Aorta (tissue), 5 donors: Measurements from ENCODE around the gene CLCA1. TPM values are rescaled to one million over a fixed set of nuclear protein-coding genes. Genes with fewer than 3 reads are reported as not detected.

ENCODE experiments used
- ATAC-seq: fragments of 200-7000 bp; cut with Tn5 transposase; one replicate; pipeline ENCODE4 v1.9.1; 2022; ENCODE audit warnings: moderate library complexity; ENCODE audit not compliant: low FRiP score
- DNase-seq, 2 donors: peaks; one replicate each; pipeline ENCODE4 v3.0.0-alpha.2; 2020
- H3K27ac ChIP-seq, 2 donors: one replicate each; pipeline ENCODE4 v1.5.1; 2013; ENCODE audit warnings: low read length in 2 of 2, mild to moderate bottlenecking in 2 of 2, moderate library complexity in 2 of 2, control low read depth in 1 of 2, inconsistent platforms in 1 of 2, low read depth in 1 of 2
- H3K27me3 ChIP-seq, 2 donors: one replicate each; pipeline ENCODE4 v1.6.1; 2013; ENCODE audit warnings: control low read depth in 1 of 2, low read length in 1 of 2, mild to moderate bottlenecking in 1 of 2, moderate library complexity in 1 of 2; ENCODE audit not compliant: insufficient read depth in 2 of 2, control insufficient read depth in 1 of 2
- H3K36me3 ChIP-seq, 2 donors: one replicate each; pipeline ENCODE4 v1.6.1; 2013; ENCODE audit warnings: control low read depth in 1 of 2, low read length in 1 of 2, mild to moderate bottlenecking in 1 of 2; ENCODE audit not compliant: insufficient read depth in 2 of 2, control insufficient read depth in 1 of 2
- H3K4me1 ChIP-seq, 2 donors: one replicate each; pipeline ENCODE4 v1.6.1; 2013; ENCODE audit warnings: low read length in 2 of 2, control low read depth in 1 of 2, mild to moderate bottlenecking in 1 of 2, moderate library complexity in 1 of 2; ENCODE audit not compliant: insufficient read depth in 2 of 2, control insufficient read depth in 1 of 2
- H3K4me3 ChIP-seq, 2 donors: one replicate each; pipeline ENCODE4 v1.5.1; 2013; ENCODE audit warnings: low read length in 2 of 2, control low read depth in 1 of 2, mild to moderate bottlenecking in 1 of 2
- H3K9me3 ChIP-seq: one replicate; pipeline ENCODE4 v1.6.1; 2013; ENCODE audit warnings: mild to moderate bottlenecking, low read length; ENCODE audit not compliant: control insufficient read depth
- WGBS, 2 donors: extraction: QIAGEN DNeasy Blood & Tissue Kit; methylation state at CpG; one replicate each; pipeline ENCODE4 v1.1.7; 2013; 5-methylcytosine and 5-hydroxymethylcytosine counted together
- intact Hi-C, 2 donors: fragments of 100-400 bp; cut with DNase I; formaldehyde crosslinking; loops; one replicate each; pipeline versions ENCODE4 v1.14.2 to v1.15.0; 2022
- polyA plus RNA-seq, 2 donors: library from polyadenylated mRNA; stranded (reverse); fragments of 200-250 nt; gene quantifications; one replicate each; pipeline ENCODE4 v1.2.3, GENCODE V29; 2013
- total RNA-seq, 2 donors: library from RNA; stranded (reverse); fragmentation: NEBNext Ultra II Directional; extraction: Animal tissue kit (Norgen Biotek cat#: 25700); gene quantifications; one replicate each; pipeline ENCODE4 v1.2.1, GENCODE V29; 2021
- donor health status: healthy with polysubstance abuse.
- donor health status: Bipolar disorder and iron deficiency.
- donor health status: DM: no; HTN: no; CAD: no.
- donor health status: DM: no; HTN: no; CAD: no.
- donor health status: DM: yes; HTN: yes; CAD: no.

Gene CLCA1
- total and polyA plus RNA-seq, 4 donors, result 0.10 to 29.7 (median 0.15) TPM; not detected in 1

DNA sequence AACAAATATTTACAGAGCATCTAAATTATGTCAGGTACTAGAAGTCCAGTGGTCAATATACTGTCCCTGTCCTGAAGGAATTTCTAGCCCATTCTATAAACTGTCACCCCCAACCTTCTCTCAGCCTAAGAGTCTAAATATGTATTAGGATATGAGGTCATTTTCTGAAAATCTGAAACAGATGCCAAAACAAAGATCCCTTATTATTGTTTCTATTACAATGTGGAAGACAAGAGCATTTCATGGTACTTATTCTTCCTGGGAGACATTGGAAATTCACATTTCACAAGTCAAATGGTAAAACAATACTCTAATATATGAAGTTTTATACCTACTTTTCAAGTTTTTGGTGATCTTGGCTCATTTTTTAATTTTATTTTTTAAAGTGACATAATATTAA, 2.6 kb downstream of the CLCA1 start:
- no peaks in the 10 kb centered on the region for H3K27me3 ChIP-seq
- no peaks in the 10 kb centered on the region for H3K4me1 ChIP-seq
- intact Hi-C loops, result loop anchor here in 1 of 2 donors (5.0 to 10.0 kb wide), 3 partner anchors 216 to 614 kb away; no protein-coding TSS in a partner anchor
- H3K36me3 ChIP-seq, result no peaks in the 10 kb centered on the region
- DNase-seq, result no peak
- no peaks in the 10 kb centered on the region for H3K9me3 ChIP-seq
- no peak for ATAC-seq
- no peak overlapping the region for H3K27ac ChIP-seq
- H3K4me3 ChIP-seq, result no peak overlapping the region

DNA sequence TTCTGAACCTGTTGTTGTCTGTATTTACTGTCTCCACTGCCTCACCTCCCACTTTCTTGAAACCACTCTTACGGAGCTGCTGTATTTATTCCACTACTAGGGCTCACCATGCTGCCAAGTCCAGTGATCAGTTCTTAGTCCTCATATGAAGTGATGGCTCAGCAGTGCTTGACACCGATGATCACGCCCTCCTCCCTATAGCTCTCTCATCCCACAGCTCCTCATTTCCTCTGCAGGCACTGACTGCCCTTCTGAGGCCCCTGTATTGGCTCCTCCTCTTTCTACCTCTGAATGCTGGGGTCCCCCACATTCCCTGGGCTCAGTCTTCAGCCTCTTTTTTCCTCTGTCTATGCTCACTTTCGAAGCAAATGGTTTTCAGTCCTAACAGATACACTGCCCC, 3.4 kb downstream of the CLCA1 start:
- intact Hi-C loops, result loop anchor here in 1 of 2 donors (5.0 to 10.0 kb wide), 3 partner anchors 215 to 613 kb away; no protein-coding TSS in a partner anchor
- H3K27me3 ChIP-seq, result no peaks in the 10 kb centered on the region
- H3K36me3 ChIP-seq, result no peaks in the 10 kb centered on the region
- DNase-seq, result no peak
- no peak for ATAC-seq
- 74 to 83% methylated on average over 4 of the region's 4 CpGs for WGBS, 2 donors
- no peaks in the 10 kb centered on the region for H3K9me3 ChIP-seq
- no peak overlapping the region for H3K27ac ChIP-seq
- no peak overlapping the region for H3K4me3 ChIP-seq
- H3K4me1 ChIP-seq, result no peaks in the 10 kb centered on the region

DNA sequence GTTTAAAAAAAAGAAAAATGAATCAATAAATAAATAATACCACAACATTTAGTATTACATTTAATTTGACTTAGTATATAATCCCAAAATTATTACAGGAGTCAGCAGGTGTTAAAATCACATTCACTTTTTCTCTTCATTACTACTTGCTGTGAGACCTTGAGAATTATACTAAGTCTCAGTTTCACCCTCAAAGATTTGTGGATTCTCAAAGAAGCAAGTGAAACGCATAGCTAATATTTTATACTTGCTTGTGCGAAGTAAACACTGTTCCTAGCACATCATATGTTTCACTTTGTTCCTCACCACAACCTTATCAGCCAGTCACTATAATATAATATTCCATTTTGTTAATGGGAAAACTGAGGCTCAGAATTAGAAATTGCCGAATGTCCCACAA, 4.0 kb downstream of the CLCA1 start:
- WGBS, 2 donors, result 74 to 96% methylated on average over 3 of the region's 3 CpGs
- no peak overlapping the region for H3K27ac ChIP-seq
- H3K4me3 ChIP-seq, result no peak overlapping the region
- H3K9me3 ChIP-seq, result no peaks in the 10 kb centered on the region
- intact Hi-C loops, result loop anchor here in 1 of 2 donors (5.0 to 10.0 kb wide), 3 partner anchors 215 to 612 kb away; no protein-coding TSS in a partner anchor
- ATAC-seq (no peak), DNase-seq (no peak)
- no peaks in the 10 kb centered on the region for H3K27me3 ChIP-seq
- H3K36me3 ChIP-seq, result no peaks in the 10 kb centered on the region
- H3K4me1 ChIP-seq, result no peaks in the 10 kb centered on the region

DNA sequence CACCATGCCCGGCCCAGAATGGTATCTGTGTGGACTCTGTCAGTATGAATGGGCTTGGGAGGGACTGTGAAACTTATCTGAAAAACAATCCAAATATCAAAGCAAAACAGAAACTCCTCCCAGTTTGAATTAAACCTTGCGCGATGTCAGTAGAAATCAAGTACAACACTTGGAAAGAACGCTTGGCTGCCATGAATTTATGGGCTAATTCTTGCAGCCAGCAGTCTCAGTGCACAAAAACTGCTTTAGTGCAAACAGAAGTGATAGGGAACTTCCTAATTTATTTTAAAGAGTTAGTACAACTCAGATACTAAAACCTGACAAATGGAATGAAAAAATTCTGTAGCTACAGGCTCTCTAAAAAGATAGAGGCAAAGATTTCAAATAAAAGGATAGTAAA, 8.5 kb downstream of the CLCA1 start:
- no peaks in the 10 kb centered on the region for H3K9me3 ChIP-seq
- no peaks in the 10 kb centered on the region for H3K36me3 ChIP-seq
- DNase-seq (no peak), ATAC-seq (no peak)
- intact Hi-C loops, result loop anchor here in 1 of 2 donors (10.0 kb wide), 1 partner anchor 608 kb away; no protein-coding TSS in a partner anchor
- no peaks in the 10 kb centered on the region for H3K27me3 ChIP-seq
- no peaks in the 10 kb centered on the region for H3K4me1 ChIP-seq
- no peak overlapping the region for H3K27ac ChIP-seq
- WGBS, 2 donors, result 28 to 47% methylated on average over 4 of the region's 4 CpGs
- no peak overlapping the region for H3K4me3 ChIP-seq

DNA sequence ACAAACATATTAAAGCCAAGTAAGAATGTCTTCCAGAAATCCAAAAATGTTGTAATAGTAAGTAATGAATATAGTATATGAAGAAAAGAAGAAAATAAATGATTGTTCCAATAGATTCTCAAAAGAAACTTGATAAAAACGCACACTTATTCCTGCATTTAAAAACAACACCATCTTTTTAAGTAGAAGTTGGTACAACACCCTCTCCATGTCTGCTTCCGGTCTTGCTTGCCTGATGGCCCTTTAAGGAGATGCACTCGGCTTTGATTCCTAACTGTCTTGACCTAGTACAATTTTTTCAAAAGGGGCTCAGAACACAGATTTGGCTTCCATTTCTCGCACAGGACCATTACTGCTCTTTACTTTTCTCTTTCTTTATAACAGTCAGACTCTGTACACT, 9.0 kb downstream of the CLCA1 start:
- H3K4me3 ChIP-seq, result no peak overlapping the region
- no peak for ATAC-seq
- H3K9me3 ChIP-seq, result no peaks in the 10 kb centered on the region
- no peaks in the 10 kb centered on the region for H3K4me1 ChIP-seq
- DNase-seq, result no peak
- H3K27me3 ChIP-seq, result no peaks in the 10 kb centered on the region
- H3K36me3 ChIP-seq, result no peaks in the 10 kb centered on the region
- H3K27ac ChIP-seq, result no peak overlapping the region
- WGBS, 2 donors, result 70 to 71% methylated on average over 4 of the region's 4 CpGs
- intact Hi-C loops, result loop anchor here in 1 of 2 donors (10.0 kb wide), 1 partner anchor 607 kb away; no protein-coding TSS in a partner anchor

DNA sequence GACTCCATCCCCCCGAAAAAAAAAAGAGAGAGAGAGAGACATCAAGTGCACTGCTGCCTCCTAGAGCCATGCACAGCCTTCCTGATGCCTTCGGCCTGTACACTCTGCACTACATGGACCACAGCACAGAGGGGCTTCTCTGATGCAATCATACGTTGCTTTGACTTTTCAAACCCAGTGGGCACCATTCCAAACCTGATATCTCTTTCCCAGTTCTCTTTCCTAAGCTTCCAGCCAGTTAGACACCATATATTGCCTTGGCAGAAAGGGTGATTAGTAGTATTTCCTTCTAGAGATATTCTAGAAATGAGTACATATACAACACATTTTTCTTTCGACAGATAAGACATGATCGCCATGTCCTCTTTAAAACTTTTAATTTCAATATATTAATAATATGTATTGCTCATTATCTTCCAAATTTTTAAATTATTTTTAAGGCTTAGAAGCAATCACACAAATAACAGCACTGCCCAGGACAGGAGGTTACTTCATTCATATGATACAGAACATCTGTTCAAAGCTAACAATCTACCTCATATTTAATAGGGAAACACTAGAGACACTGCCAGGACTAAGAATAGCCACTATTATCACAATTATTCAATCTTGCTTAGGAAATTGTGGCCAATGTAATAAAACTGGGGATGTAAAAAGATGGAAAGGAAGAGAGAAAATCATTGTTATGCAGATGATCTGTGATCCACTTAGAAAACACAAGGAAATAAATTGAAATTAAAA, 9.9 kb downstream of the CLCA1 start:
- Histone ChIP-seq H3K9me3 (no peaks in the 10 kb centered on the region), H3K27ac (no peak overlapping the region), H3K4me3 (no peak overlapping the region), H3K4me1 (no peaks in the 10 kb centered on the region), H3K36me3 (no peaks in the 10 kb centered on the region), H3K27me3 (no peaks in the 10 kb centered on the region)
- DNase-seq (no peak), ATAC-seq (no peak)
- intact Hi-C loops, result loop anchor here in 1 of 2 donors (10.0 kb wide), 1 partner anchor 606 kb away; no protein-coding TSS in a partner anchor
- WGBS, 2 donors, result 67 to 81% methylated on average over 5 of the region's 5 CpGs

DNA sequence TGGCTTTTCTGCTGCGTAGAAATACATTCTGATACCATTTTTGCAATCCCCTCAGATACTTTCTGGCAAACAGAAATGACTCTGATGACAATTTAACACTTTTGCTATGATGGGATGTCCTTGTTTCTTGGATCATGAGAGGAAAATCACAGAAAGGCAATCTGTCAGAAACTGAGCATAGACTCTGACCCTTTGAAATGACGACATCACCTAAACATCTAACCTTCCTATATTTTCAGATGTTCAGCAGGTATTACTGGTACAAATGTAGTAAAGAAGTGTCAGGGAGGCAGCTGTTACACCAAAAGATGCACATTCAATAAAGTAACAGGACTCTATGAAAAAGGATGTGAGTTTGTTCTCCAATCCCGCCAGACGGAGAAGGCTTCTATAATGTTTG, 13.2 kb downstream of the CLCA1 start:
- Histone ChIP-seq H3K9me3 (no peaks in the 10 kb centered on the region), H3K36me3 (no peaks in the 10 kb centered on the region), H3K27me3 (no peaks in the 10 kb centered on the region), H3K4me1 (no peaks in the 10 kb centered on the region), H3K4me3 (no peak overlapping the region), H3K27ac (no peak overlapping the region)
- no peak for ATAC-seq
- intact Hi-C loops, result no loop called here
- no peak for DNase-seq
- 85 to 86% methylated on average over 4 of the region's 4 CpGs for WGBS, 2 donors

DNA sequence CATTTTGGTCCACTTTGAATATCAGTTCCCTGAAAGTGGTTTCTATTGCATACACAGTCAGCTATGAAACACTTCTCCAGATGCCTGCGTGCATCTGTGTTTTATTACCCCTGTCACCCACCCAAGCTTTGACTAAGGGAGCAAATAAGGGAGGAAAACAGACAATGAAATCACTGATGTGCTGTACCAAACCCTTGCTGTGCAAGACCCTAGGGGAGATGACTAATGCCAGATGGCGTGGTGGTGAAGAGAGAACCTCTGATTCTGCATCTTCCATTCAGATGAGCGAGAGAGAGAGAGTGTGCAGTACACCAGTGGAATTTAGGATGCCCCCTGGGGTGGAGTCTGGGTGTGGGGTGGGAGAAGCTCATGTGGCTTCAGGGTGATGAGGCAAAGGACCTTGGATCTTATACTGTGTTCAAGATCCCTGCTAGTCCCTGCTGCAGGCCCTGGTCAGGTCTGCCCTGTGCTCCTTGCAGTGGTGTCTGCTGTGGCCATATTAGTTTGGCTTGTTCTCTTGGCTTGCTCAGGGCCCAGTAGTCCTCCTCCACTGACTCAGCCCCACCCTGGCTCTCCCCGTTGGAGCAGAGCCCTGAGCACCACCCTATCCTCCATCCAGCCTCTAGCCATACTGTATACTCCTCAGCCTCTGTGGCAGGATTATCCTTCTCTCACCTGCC, 18.5 kb downstream of the CLCA1 start:
- Histone ChIP-seq H3K27me3 (no peaks in the 10 kb centered on the region), H3K36me3 (no peaks in the 10 kb centered on the region), H3K27ac (no peak overlapping the region), H3K4me3 (no peak overlapping the region), H3K4me1 (no peaks in the 10 kb centered on the region), H3K9me3 (no peaks in the 10 kb centered on the region)
- WGBS, 2 donors, result 75 to 82% methylated on average over 4 of the region's 4 CpGs
- ATAC-seq, result peak; percentile 79
- DNase-seq, result no peak
- intact Hi-C loops, result no loop called here

DNA sequence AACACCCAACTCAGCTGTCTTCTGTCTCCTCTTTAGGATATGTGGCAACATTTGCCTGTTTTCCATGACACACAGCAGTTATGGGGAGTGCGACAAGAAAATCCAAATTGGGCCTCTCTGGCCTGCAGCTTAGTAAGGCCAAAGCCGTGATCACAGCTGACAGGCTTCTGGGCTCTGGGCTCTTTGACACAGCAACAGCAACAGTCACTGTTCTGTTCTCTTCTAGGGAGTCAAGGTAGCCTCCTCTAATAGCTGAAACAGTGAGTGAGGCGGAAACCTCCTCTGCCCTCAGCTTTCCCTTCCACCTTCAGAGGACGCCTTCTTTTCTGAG, 19.0 kb downstream of the CLCA1 start:
- Histone ChIP-seq H3K4me3 (no peak overlapping the region), H3K9me3 (no peaks in the 10 kb centered on the region), H3K36me3 (no peaks in the 10 kb centered on the region), H3K27ac (no peak overlapping the region), H3K27me3 (no peaks in the 10 kb centered on the region), H3K4me1 (no peaks in the 10 kb centered on the region)
- ATAC-seq (peak; percentile 24), DNase-seq (no peak)
- WGBS, 2 donors, result 94 to 95% methylated on average over 4 of the region's 4 CpGs
- intact Hi-C loops, result no loop called here
